GM18907 (cell line): ENCODE data around the gene LDB1.

Source experiments
- ATAC-seq: cut with Tn5 transposase; IDR thresholded peaks from one replicate; pipeline ENCODE4 v1.9.1; 2021; ENCODE audit warnings: mild to moderate bottlenecking, moderate library complexity; ENCODE audit not compliant: unreplicated experiment

Gene LDB1

DNA sequence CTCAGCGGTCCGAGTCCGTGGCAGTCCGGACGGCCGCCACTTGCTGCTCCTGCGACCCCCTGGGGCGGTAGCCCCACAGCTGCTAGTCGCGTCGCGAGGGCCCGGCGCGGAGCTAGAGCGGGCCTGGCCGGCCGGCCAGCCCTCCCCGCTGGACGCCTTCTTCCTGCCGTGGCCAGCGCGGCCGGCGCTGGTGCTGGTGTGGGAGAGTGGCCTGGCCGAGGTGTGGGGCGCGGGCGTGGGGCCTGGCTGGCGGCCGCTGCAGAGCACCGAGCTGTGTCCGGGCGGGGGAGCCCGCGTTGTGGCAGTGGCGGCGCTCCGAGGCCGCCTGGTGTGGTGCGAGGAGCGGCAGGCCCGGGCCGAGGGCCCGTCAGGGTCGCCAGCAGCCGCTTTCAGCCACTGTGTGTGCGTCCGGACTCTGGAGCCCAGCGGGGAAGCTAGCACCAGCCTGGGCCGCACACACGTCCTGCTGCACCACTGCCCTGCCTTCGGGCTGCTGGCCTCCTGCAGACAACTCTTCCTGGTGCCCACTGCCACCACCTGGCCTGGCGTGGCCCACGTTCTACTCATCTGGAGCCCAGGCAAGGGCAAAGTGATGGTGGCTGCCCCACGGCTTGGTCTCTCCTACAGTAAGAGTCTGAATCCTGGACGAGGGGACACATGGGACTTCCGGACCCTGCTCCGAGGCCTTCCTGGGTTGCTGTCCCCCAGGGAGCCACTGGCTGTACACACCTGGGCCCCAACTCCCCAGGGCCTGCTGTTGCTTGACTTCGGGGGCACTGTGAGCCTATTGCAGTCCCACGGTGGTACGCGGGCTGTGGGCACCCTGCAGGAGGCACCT is 54.4 kb downstream of the LDB1 start:
- peak; percentile 25 for ATAC-seq

DNA sequence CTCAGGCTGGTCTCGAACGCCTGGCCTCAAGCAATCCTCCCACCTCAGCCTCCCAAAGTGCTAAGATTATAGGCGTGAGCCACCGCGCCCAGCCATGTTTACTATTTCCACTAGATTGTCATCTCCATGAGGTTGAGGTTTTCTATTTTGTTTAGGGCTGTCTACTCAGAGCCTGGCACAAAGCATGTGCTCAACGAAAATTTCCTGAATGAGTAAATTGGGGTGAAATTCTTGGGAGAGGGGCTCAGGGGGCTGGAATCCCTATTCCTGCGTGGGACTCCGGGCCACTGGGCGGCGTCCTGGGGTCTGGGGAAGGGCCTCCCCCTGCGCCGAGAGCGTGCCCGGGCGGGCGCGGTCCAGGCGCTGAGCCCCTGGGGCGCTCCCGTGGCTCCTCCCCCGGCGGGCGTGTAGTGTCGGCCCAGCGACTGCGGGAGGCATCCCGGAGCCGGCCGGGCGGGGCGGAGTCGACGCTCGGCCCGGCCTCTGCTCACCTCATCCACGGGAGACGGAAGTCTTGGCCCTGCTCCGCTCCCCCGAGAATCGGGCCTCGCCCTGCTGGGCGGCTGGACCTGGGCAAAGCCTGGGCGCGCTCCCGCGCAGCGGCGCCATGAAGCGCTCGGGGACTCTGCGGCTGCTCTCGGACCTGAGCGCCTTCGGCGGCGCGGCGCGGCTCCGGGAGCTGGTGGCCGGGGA is 55.2 kb downstream of the LDB1 start, which contains the start of gene HPS6:
Gene HPS6 (plus strand): TSS at position 482 of the 693 bp plus-strand sequence. CDS start 126 bp downstream, at position 608.
- peak; percentile 87 for ATAC-seq

DNA sequence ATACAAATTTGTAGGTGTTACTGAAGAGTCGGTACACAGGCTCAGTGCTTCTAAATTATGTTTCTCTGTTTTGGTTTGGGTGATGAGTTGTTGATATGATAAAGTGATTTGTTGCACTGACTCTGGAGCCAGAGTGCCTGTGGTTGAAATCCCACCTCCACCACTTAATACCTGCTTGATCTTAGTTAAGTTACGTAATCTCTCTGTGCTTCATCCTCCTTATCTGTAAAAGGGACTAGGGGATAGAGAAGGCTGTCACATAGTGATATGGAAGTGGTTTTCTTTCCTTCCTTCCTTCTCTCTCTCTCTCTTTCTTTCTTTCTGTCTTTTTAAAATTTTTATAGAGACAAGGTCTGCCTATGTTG is 55.7 kb downstream of the LDB1 start:
- ATAC-seq: no peak

DNA sequence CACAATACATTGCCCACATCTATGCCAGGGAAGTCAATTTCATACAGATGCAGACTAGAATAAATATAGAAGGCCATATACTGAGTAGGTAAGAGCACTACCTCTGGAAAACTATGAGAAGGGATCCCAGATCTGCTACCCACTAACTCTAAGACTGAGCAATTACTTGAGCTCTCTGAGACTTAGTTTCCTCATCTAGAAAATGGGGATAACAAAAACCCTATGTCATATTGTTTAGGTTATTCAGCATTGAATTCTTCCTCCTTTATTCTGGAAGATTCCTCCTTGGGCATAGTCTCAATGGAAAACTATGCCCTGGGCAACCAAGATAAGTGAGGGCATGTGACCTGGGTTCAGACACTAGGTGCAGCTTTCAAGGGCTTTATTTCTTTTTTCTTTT is 60.2 kb downstream of the LDB1 start:
- ATAC-seq: no peak
